Mammary epithelial cell (primary cell): Measurements from ENCODE around the gene GALNT2.

Experiments
- CTCF ChIP-seq, 2 donors: IDR thresholded peaks in 1 of 2; conservative IDR thresholded peaks in 1 of 2; 2 replicates each; pipeline ENCODE4 v1.5.1; 2011 to 2012; ENCODE audit warnings: inconsistent platforms in 2 of 2, low read length in 2 of 2, mild to moderate bottlenecking in 2 of 2, control low read depth in 1 of 2, low read depth in 1 of 2; ENCODE audit not compliant: insufficient read depth in 1 of 2; ENCODE audit errors: extremely low read depth in 1 of 2
- EZH2 ChIP-seq: IDR thresholded peaks from 2 replicates; pipeline ENCODE4 v1.6.1; 2012; ENCODE audit warnings: low read length, inconsistent platforms, borderline replicate concordance

DNA sequence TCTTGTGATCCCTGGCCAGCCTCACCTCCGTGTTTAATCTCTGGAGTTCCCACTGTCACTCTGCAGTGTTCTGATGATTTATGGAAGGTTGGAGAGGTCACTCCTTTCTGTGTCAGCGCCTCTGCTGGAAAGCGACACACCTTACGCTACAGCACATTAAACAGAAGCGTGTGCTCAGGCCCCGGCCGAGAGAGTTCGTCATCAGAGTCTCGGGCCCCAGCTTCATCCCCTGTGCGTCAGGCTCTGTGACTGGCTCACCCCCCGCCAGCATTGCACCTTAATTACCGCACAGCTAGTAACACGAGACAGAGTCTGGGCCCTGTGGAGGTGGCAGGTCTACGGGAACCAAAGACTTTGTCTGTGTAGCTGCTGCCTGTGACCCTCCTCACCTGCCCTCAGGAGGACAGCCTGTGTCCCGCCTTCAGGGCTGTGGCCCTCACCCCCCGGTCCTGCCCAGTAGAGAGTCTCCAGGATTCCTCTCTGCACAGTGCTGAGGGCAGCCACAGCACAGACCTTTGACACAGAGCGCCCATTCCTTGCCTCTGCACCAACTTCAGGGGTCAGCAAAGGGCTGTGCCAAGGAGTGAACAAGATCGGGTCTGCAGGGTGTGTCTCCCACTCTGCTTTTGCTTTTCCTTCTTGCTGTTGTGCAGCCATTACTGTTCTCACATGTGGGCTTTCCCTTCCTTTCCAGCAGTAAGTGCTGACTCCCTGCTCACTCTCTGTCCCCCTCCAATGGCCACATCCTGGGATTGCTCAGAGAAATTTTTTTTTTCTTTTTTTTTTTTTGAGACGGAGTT lies 201.5 kb downstream of the GALNT2 start:
- TF ChIP-seq CTCF (conservative IDR thresholded peaks at IDR 0.05 in 1 of 2, IDR thresholded peaks at IDR 0.05 in 1 of 2; ENCODE audit: extremely low read depth in 1 of 2, insufficient read depth in 1 of 2, low read depth in 1 of 2, low read length in 2 of 2) (peak; percentile 46 to 54), EZH2 (no peak)
